Activated naive CD8-positive, alpha-beta T cell treated with anti-CD3 and anti-CD28 coated beads, Interleukin-2, amount 50 U/mL, for 24 hours (primary cell): ENCODE data around the gene TTC9C.
A peak's percentile ranks its signal among the peaks of the same experiment; 100 is the strongest.

Experiments used
- ATAC-seq: fragments of 150-1000 bp; cut with Tn5 transposase; one replicate; pipeline ENCODE4 v1.10.0; 2021
- DNase-seq: peaks from one replicate; pipeline ENCODE4 v3.0.0; 2021
- H3K27ac Mint-ChIP-seq: one replicate; pipeline ENCODE4 v1.8.0; 2021; ENCODE audit warnings: mild to moderate bottlenecking, mixed read lengths
- H3K27me3 Mint-ChIP-seq: one replicate; pipeline ENCODE4 v1.8.0; 2021; ENCODE audit warnings: mixed read lengths
- H3K36me3 Mint-ChIP-seq: one replicate; pipeline ENCODE4 v1.8.0; 2021; ENCODE audit warnings: low read depth, mixed read lengths
- H3K4me1 Mint-ChIP-seq: one replicate; pipeline ENCODE4 v1.8.0; 2021; ENCODE audit warnings: mixed read lengths
- H3K4me3 Mint-ChIP-seq: one replicate; pipeline ENCODE4 v1.8.0; 2021; ENCODE audit warnings: mild to moderate bottlenecking, moderate library complexity, mixed read lengths
- H3K9me3 Mint-ChIP-seq: one replicate; pipeline ENCODE4 v1.8.0; 2021; ENCODE audit warnings: mixed read lengths

The TTC9C gene

GRCh38 chr11:62786318-62787004, 58.2 kb downstream of the TTC9C start:
- Mint-ChIP-seq H3K36me3 (peaks cover 20% of the 10 kb centered on the region), H3K9me3 (no peaks in the 10 kb centered on the region), H3K4me1 (peaks cover 44% of the 10 kb centered on the region), H3K27ac (peak overlapping the region; percentile 84), H3K4me3 (peak overlapping the region; percentile 83), H3K27me3 (no peaks in the 10 kb centered on the region)
- DNase-seq (peak; percentile 90), ATAC-seq (peak; percentile 75)

- Mint-ChIP-seq H3K4me1 (peaks cover 47% of the 10 kb centered on the region), H3K27me3 (no peaks in the 10 kb centered on the region), H3K9me3 (no peaks in the 10 kb centered on the region), H3K36me3 (peaks cover 23% of the 10 kb centered on the region), H3K4me3 (peak within 1 kb of the TSS; percentile 92), H3K27ac (peak within 1 kb of the TSS; percentile 84)
- peak; percentile 99 for DNase-seq
- ATAC-seq = peak; percentile 79
Observed at GRCh38 chr11:62787005-62787759, 58.9 kb downstream of the TTC9C start, which contains the start of gene TMEM179B. TSS of gene TMEM179B (plus strand) at chr11:62787402. CDS start at chr11:62787432, 30 bp downstream.
